HCT116 (cell line): Measurements from ENCODE around the gene SBSN. TPM values are rescaled to one million over a fixed set of nuclear protein-coding genes. Genes with fewer than 3 reads are reported as not detected.

Experiments used
- ATAC-seq: fragments of 200-7000 bp; cut with Tn5 transposase; 2 replicates; pipeline ENCODE4 v1.9.1; 2020; ENCODE audit warnings: mild to moderate bottlenecking, moderate library complexity
- BruUV-seq: library from RNA; stranded (reverse); fragments of 400-500 nt; replicated peaks from 2 replicates; lab custom pipeline; 2021; lab: Mats Ljungman, UMichigan
- CTCF ChIA-PET: fragments of 300-600 bp; sonication (Branson Sonifier 250); formaldehyde crosslinking; loops from one replicate; lab custom pipeline; 2021; ENCODE audit warnings: antibody characterized with exemption; lab: Charles Lee
- POLR2A ChIA-PET: fragments of 300-600, 350-600 bp; sonication (Branson Sonifier 250); formaldehyde crosslinking; loops from one replicate; lab custom pipeline; 2021; ENCODE audit warnings: antibody characterized with exemption; lab: Charles Lee
- RAD21 ChIA-PET, 2 experiments: fragments of 300-600 bp; sonication (Branson Sonifier 250); formaldehyde crosslinking; loops; one replicate each; lab custom pipeline; 2023; ENCODE audit warnings: low total read pairs in 2 of 2; ENCODE audit not compliant: uncharacterized antibody in 2 of 2, unreplicated experiment in 2 of 2, low non-redundant PET in 1 of 2; lab: Charles Lee
- DNase-seq: peaks from one replicate; pipeline ENCODE4 v3.0.0-alpha.2; 2010; ENCODE audit warnings: low read depth, low spot score
- H2AFZ ChIP-seq: fragments of 200-600 bp; shearing (Covaris generic), sonication (generic); 2 replicates; pipeline ENCODE4 v1.6.1; 2017; ENCODE audit warnings: low read depth, mixed run types, mixed read lengths, antibody characterized with exemption, low read length; ENCODE audit not compliant: poor library complexity, severe bottlenecking
- H3K27ac ChIP-seq: 2 replicates; pipeline ENCODE4 v1.5.1; 2012; ENCODE audit warnings: low read depth, low read length
- H3K27me3 ChIP-seq: fragments of 200-600 bp; sonication (generic); 2 replicates; pipeline ENCODE4 v1.6.1; 2016; ENCODE audit warnings: mixed run types, low read length, mixed read lengths; ENCODE audit not compliant: insufficient read depth
- H3K36me3 ChIP-seq, 2 experiments: fragments of 200-500 bp in 1 of 2; fragments of 200-600 bp in 1 of 2; sonication (Bioruptor generic) in 1 of 2; sonication (generic) in 1 of 2; 2 replicates each; pipeline versions ENCODE4 v1.5.1 to v1.6.1; 2014 to 2016; ENCODE audit warnings: low read length in 2 of 2, inconsistent platforms in 1 of 2, mixed read lengths in 1 of 2, mixed run types in 1 of 2; ENCODE audit not compliant: insufficient read depth in 2 of 2, control insufficient read depth in 1 of 2
- H3K4me1 ChIP-seq, 2 experiments: fragments of 200-600 bp in 1 of 2; sonication (generic) in 1 of 2; 2 replicates each; pipeline versions ENCODE4 v1.5.1 to v1.6.1; 2012 to 2017; ENCODE audit warnings: low read length in 2 of 2, inconsistent platforms in 1 of 2, mild to moderate bottlenecking in 1 of 2, mixed read lengths in 1 of 2, mixed run types in 1 of 2, moderate library complexity in 1 of 2; ENCODE audit not compliant: insufficient read depth in 2 of 2, control insufficient read depth in 1 of 2
- H3K4me2 ChIP-seq: fragments of 200-600 bp; sonication (generic); 2 replicates; pipeline ENCODE4 v1.6.1; 2017; ENCODE audit warnings: mixed run types, low read length, mixed read lengths
- H3K4me3 ChIP-seq, 2 experiments: fragments of 200-600 bp in 1 of 2; sonication (generic) in 1 of 2; replicated peaks in 1 of 2; 2 replicates each; pipeline ENCODE4 v1.5.1; 2011 to 2016; ENCODE audit warnings: low read length in 2 of 2, control low read depth in 1 of 2, low read depth in 1 of 2, mild to moderate bottlenecking in 1 of 2, mixed read lengths in 1 of 2, mixed run types in 1 of 2
- H3K79me2 ChIP-seq: fragments of 200-600 bp; sonication (generic); 2 replicates; pipeline ENCODE4 v1.6.1; 2017; ENCODE audit warnings: mild to moderate bottlenecking, mixed run types, low read length, moderate library complexity, mixed read lengths; ENCODE audit not compliant: insufficient read depth
- H3K9ac ChIP-seq: fragments of 200-600 bp; sonication (generic); 2 replicates; pipeline ENCODE4 v1.6.1; 2016; ENCODE audit warnings: low read length, mixed read lengths
- H3K9me2 ChIP-seq: fragments of 200-600 bp; sonication (generic), shearing (Covaris generic); 2 replicates; pipeline ENCODE4 v1.6.1; 2017; ENCODE audit warnings: mixed run types, mild to moderate bottlenecking, moderate library complexity; ENCODE audit not compliant: insufficient read depth
- H3K9me3 ChIP-seq, 2 experiments: fragments of 200-500 bp in 1 of 2; fragments of 200-600 bp in 1 of 2; sonication (Bioruptor generic) in 1 of 2; sonication (generic) in 1 of 2; 2 replicates each; pipeline ENCODE4 v1.6.1; 2014 to 2017; ENCODE audit warnings: low read length in 2 of 2, mixed read lengths in 2 of 2, inconsistent platforms in 1 of 2, low read depth in 1 of 2, mild to moderate bottlenecking in 1 of 2, mixed run types in 1 of 2, moderate library complexity in 1 of 2; ENCODE audit not compliant: control insufficient read depth in 1 of 2, insufficient read depth in 1 of 2
- H4K20me1 ChIP-seq: fragments of 200-600 bp; sonication (generic), shearing (Covaris generic); 2 replicates; pipeline ENCODE4 v1.6.1; 2017; ENCODE audit warnings: mixed run types, mild to moderate bottlenecking, moderate library complexity; ENCODE audit not compliant: insufficient read depth
- CBX3 ChIP-seq: IDR thresholded peaks from 2 replicates; pipeline ENCODE4 v1.6.1; 2012; ENCODE audit warnings: low read depth
- EZH2 ChIP-seq: fragments of 200-600 bp; sonication (generic); IDR thresholded peaks from 2 replicates; pipeline ENCODE4 v1.6.1; 2017; ENCODE audit warnings: antibody characterized with exemption, mixed run types
- FOSL1 ChIP-seq: IDR thresholded peaks from 2 replicates; pipeline ENCODE4 v1.6.1; 2012; ENCODE audit warnings: low read depth
- JUND ChIP-seq: IDR thresholded peaks from 2 replicates; pipeline ENCODE4 v1.6.1; 2012
- POLR2A ChIP-seq: IDR thresholded peaks from 2 replicates; pipeline ENCODE4 v1.7.0; 2011; ENCODE audit warnings: borderline replicate concordance; ENCODE audit not compliant: insufficient read depth, insufficient read length; ENCODE audit errors: extremely low read depth
- YY1 ChIP-seq: IDR thresholded peaks from 2 replicates; pipeline ENCODE4 v1.6.1; 2011; ENCODE audit warnings: low read length, low read depth, moderate library complexity, mild to moderate bottlenecking; ENCODE audit not compliant: insufficient replicate concordance; ENCODE audit errors: extremely low read depth
- ZFX ChIP-seq: fragments of 450-650 bp; IDR thresholded peaks from 2 replicates; pipeline ENCODE4 v1.6.1; 2017
- intact Hi-C: fragments of 100-400 bp; cut with micrococcal nuclease; formaldehyde crosslinking; loops from 2 replicates; pipeline ENCODE4 v1.10.0; 2022
- total RNA-seq: library from RNA; stranded (reverse); gene quantifications from one replicate; pipeline ENCODE4 v1.2.1, GENCODE V29; 2021; ENCODE audit not compliant: unreplicated experiment

The SBSN gene
- total RNA-seq, 1 experiment from 2014 or later = 0.66 TPM

DNA sequence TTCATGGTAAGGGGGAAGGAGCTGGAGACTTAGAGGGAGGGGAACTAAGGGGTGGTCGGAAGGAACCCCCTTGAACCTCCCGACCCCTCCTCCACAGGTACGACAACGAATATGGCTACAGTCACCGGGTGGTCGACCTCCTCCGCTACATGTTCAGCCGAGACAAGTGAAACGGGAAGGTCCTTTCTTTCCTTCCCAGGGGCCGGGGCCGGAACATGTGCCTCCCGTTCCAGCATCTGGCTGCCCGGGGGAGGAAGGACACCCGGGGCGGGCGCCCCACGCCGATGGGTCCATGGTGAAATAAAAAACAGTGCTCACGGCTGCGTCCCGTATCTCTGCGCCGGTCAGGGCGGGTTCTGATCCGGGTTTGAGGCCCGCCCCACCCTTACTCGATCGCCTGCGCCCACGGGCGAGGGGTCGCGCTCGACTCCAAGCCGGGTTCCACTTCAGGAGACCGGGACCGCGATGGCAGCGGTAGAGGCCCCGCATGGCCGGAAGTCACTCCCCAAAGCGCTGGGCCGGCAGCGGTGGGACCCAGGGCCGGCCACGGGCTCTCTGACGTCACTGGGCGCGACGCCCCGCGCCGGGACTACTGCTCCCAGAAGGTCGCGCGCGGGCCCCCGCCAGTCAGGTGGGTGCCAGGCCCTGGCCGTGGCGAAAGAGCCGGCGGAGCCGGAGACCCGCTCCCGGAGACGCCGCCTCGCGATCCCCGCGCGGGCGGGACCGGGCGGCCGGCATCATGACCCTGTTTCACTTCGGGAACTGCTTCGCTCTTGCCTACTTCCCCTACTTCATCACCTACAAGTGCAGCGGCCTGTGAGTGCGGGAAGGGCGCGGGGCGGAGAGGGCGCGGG is 17.1 kb upstream of the SBSN start, which contains the start of gene TMEM147 (continued):
- TF ChIP-seq EZH2 (no peak), YY1 (no peak), CBX3 (no peak), FOSL1 (no peak; the same call in 1 of the 2 replicates), POLR2A (peak; percentile 77)

DNA sequence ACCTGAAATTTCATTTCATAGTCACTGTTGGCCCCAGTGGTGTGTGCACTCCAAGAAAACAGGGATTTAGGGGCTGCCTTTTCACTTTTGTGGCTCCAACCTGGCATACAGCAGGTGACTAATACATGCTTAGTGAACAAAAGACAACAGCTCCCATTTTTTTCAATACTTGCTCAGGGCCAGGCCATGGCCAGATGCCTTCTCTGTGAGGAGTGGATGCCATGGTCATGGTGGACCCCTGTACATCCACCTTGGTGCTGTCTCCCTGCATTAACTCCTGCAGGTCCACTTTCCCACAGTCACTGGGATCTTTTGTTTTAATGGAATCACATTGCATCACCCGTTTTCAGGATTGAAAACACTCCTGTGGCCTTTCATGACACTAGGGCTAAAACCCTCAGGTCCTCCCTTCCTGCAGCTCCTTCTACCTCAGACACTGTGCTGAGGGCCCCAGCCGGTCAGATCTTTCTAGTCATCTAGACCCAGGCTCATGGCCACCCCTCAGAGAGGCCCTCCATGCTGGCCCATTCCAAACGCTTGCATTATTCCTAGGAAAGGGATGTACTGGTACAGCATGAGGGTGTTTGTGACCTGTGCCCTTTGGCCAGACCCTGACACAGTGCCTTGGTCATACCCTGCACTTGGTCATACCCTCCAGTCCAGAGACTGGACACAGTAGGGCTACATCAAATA is 16.1 kb upstream of the SBSN start:
- Histone ChIP-seq H3K36me3 (peaks cover 11 to 42% of the 10 kb centered on the region in 2 experiments; a peak in 3 of 4 replicates), H4K20me1 (no peaks in the 10 kb centered on the region), H3K27me3 (no peaks in the 10 kb centered on the region), H3K79me2 (peaks cover 56% of the 10 kb centered on the region), H3K4me1 (peaks cover 9 to 22% of the 10 kb centered on the region in 2 experiments), H3K4me2 (peak overlapping the region; percentile 98), H3K9me2 (no peaks in the 10 kb centered on the region), H3K9ac (peak overlapping the region; percentile 100), H3K4me3 (peak overlapping the region; percentile 69 to 100), H3K27ac (peak overlapping the region; percentile 89), H2AFZ (no peak overlapping the region), H3K9me3 (no peaks in the 10 kb centered on the region)
- ATAC-seq = no peak
- no peak for TF ChIP-seq JUND
- TF ChIP-seq POLR2A = no peak
- no peak for TF ChIP-seq ZFX
- ChIA-PET CTCF (no interaction called here), RAD21 (interaction anchor here in 1 of 2 experiments (0.7 kb wide), 1 partner anchor 10 kb away, joined by 3 read pairs; no protein-coding TSS in a partner anchor), POLR2A (interaction anchor here (0.8 kb wide), 1 partner anchor 99 kb away, joined by 3 read pairs; no protein-coding TSS in a partner anchor)
- DNase-seq = no peak
- BruUV-seq = no TSS peak
- intact Hi-C loops = loop anchor here (10.0 kb wide), 1 partner anchor 391 kb away; the partner anchor contains the start of gene LRFN3
